ENCODE measurements around the gene SIM1. TPM values are rescaled to one million over a fixed set of nuclear protein-coding genes. Genes with fewer than 3 reads are reported as not detected.

Gene SIM1
- total RNA-seq, 1 donor from 2014 or later: not detected

- DNase-seq (ENCODE audit: low read depth in 2 of 2): no peak
These were observed 8.0 kb upstream of the SIM1 start for GRCh38 chr6:100472674-100473073.

DNA sequence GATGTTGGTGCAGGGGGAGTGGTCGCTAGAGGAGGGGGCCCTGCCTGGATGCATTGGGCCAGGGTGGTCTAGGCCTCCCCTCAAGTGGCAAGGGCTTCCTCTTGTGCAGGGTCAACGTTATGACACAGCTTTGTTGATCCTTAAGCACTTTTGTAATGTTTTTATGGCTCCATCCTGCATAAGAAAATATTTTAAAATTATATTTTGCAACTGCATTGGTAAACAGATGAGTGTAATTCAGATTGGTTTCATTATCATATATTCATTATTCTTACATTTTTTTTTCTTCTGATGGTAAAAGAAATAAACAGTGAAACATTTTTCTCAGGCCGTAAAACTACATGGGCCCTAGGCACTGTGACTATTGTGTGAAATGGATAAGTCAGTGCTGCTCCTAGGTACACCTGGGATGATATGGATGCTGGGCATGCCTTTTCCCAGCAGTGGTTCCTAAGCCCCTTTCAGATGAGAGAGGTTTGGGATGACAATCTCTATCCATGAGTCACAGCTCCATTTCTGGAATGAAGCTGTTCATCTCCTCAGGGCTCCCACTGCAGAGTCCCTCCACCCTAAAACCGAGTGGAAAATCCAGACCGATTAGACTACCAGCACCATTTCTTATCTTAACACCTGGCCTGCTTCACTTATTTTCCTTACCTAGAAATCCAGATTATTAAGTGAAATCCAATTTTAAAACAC lies 5.8 kb upstream of the SIM1 start:
- DNase-seq (ENCODE audit: low read depth in 2 of 2): no peak

DNA sequence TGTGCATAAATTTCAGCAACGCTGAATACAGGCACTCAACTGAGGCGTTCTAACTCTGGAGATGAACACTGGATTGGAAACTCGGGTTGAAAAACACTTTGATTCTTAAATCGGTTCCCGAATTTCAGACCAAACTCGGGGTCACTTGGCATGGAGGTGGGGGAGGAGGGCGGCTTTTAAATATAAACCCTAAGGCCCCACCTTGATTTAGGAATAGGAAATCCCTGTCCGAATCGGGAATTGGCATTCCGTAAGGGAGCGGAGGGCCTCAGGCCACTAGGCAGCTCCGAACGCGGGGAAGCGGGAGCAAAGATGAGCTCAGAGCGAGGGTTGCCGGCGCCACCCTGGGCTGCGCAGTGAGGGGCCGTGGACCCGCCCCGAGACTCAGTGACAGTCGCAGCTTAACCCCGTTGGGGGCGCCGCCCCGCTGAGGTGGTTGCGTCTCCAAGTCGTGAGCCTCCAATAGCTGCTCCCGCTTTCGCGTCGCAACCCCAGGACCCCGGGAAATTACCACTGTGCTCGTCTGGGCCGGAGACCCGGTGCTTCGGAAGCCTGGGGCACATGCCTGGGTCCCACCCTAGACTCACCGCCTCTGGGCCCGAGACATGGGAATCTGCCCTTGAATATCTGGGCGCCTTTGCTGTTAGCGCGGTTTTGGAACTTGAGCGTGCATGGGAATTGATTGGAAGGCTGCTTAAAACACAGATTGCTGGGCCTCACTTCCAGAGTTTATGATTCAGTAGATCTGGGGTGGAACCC lies 4.6 kb upstream of the SIM1 start:
- no peak for DNase-seq (ENCODE audit: low read depth in 2 of 2)

DNA sequence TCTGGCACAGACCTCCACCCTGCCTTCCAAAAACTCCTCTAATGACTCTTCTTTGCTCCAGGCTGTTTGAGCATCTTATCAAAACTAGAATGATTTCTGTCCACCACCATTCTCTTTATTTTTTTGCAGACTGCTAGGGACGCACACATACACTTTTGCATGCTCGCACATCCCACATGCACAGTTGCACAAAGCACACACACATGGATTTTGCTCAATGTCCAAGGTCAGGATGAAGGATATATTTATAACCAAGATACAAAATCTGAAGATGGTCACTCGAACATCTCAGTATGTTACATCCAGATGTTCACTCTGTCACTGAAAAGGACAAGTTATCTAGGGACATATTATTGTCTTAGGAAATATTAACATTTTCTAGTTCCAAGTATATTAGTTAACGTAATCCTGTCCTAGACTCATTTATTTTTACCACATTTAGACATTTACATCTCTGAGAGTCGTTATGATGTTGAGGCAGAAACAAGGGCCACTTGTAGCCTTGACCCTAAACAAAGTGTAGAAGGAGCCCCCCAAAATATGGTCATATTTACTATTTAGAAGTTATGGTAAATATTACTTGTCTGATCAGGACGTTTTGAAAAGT lies 3.4 kb upstream of the SIM1 start:
- DNase-seq (ENCODE audit: low read depth in 2 of 2): no peak

GRCh38 chr6:100467129-100468015 lies 2.7 kb upstream of the SIM1 start:
- no peak for DNase-seq (ENCODE audit: low read depth in 2 of 2)

GRCh38 chr6:100466410-100467128 lies 1.8 kb upstream of the SIM1 start:
- no peak for DNase-seq (ENCODE audit: low read depth in 2 of 2)

GRCh38 chr6:100465701-100466409 lies 1.1 kb upstream of the SIM1 start:
- DNase-seq (ENCODE audit: low read depth in 2 of 2): no peak

GRCh38 chr6:100464162-100464851 lies 414 bp downstream of the SIM1 start:
- DNase-seq (ENCODE audit: low read depth in 2 of 2): no peak

GRCh38 chr6:100463630-100464161 lies 1.0 kb downstream of the SIM1 start:
- DNase-seq (ENCODE audit: low read depth in 2 of 2): no peak

DNA sequence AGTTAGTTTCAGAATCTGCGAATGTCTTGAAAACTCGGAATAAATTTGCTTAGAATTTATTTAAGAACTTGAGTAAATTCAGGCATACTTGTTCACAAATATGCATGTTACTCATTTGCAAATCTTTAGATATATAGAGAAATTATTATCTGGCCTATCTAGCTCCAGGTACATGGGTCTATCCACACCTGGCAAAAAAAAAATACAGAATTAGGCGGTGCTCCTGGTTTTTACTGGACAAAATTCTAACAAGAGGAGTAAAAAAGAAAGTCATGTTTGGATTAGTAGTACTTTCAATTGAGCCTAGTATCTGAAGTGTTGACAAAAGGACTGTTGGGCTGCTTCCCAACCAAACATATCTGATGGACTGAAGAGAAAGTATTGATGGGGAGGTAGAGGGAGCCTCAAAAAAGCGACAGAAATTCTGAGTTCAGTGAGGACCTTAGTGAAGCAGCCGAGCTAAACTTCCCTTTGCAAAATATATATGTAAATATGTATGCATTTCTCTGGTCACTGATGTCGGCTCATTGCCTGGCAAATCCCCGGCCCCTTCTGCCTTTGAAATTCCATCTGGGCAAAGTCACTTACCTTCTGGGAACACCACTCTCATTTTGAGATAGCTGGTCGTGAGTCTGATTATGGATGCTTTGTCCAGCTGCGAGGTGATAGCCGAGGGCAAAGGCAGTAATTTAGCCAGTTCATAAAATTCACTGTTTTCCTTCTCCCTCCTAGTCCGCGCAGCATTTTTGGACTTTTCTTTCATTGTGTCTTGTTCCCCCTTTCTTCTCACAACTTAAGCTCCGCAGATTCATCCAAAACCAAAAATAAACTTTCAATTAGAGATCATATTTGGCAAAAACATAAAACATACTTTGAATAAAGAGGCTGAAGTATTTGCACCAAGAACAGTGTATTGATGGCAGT lies 1.8 kb downstream of the SIM1 start:
- no peak for DNase-seq (ENCODE audit: low read depth in 2 of 2)

DNA sequence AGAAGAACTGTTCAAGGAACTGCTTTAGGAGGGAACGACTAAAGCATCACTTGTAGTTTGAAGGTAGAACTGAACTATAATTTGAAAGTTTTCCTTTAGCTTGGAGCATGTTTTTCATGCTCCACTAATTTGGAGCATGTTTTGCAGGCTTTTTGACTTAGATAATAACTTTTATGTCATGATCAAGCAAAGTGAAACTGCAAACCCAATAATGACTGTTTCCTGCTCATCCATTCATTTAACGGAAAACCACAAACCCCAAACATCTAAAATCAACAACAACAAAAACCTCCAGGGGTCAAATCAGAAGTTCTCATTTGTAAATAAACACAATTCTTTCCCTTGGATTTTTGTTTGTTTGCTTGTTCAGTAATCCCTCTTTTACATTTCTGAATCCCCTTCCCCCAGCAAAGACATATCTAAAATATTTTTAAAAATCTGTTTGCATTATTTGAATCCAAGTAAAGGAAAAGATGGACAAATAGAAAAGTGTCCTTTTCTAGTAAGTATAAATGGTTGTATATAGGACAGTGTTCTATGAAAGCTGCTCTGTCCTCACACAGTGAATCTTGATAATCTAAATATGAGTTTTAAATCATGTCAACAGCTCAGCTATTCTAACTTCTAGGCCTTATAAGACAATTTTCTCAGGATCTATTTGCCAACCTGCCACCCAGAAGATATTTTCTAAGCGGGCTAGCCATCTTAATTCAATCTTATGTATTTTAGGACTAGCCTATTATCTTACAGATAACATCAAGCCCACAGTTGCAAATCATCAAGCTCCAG lies 2.6 kb downstream of the SIM1 start:
- DNase-seq (ENCODE audit: low read depth in 2 of 2): no peak

- DNase-seq (ENCODE audit: low read depth in 2 of 2): peak; percentile 26 to 34
These were observed 3.3 kb downstream of the SIM1 start for GRCh38 chr6:100461278-100461916.

- no peak for DNase-seq (ENCODE audit: low read depth in 2 of 2)
These were observed 4.0 kb downstream of the SIM1 start for GRCh38 chr6:100460650-100461204.

DNA sequence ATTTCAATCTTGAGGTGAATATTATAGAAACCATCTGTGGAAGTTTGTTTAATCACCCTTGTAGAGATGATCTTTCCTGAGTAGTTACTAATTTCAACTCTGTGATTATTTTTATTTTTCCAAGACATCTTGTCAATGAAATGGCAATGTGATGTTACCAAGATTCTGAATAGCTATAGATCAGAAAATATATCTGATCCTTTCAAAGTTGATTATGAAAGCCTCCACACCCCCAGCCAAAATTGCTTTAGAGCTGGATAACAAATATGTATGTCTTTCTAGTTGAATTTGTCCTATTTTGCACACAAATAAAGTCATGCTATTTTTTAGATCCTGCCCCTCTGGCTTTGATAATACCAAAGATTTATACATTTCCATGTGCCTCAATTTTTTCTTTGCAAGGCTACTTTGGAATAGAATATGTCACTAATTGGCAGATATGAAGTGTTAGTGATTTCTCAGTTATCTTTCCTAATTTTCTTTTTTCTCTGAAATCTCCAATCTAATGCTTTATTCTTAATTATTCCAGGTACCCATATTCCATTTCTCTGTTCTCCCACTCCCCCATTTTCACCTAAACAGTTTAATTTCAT lies 5.0 kb downstream of the SIM1 start:
- no peak for DNase-seq (ENCODE audit: low read depth in 2 of 2)

DNA sequence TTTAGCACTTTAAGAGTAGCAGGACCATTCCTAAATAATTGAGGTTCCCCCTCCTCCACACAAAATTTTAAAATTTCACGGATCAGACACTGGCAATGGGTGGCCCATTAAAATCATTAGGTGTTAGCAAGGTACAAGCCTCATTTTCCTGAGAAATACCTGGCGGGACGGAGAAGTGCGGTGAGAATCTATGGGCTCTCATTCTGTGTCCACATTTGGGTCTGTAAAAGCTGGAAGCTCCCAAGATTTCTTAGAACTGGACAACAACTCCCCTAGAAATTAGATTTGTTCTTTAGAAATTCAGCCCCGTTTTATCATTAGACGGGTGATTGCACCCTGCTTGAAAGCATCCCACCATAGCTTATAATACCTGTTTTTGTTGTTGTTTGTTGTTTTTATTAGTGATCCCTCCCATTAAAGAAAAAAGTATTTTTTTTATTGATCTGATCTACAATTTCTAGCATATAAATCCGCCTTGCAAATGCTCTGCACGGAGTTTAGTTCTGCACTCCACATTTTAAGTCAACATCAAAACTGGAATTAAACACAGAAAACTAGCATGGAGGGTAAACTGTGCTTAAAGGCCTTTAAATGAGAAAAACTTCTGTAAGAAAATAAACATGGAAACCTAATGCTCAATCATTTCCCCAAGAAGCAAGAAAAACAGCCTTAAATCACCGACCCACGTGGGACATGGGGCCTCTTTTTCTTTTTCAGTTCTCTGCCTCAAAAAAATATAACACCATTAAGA lies 5.7 kb downstream of the SIM1 start:
- DNase-seq (ENCODE audit: low read depth in 2 of 2): no peak

Data from lung microvascular endothelial cell (primary cell).